NCI-H446 (cell line): Measurements from ENCODE around the gene TPD52L2.
"Not testable (repeated sequence)": the region's sequence is repeated elsewhere in the genome, so short reads cannot be mapped to it uniquely, and the experiment has no call there.

Experiments used
- DNase-seq, 2 experiments: peaks; one replicate each; lab custom pipeline; 2025; lab: John Stamatoyannopoulos, UW

The TPD52L2 gene

GRCh38 chr20:63855363-63856097 lies 9.5 kb upstream of the TPD52L2 start:
- no peak for DNase-seq

GRCh38 chr20:63856098-63856511 lies 9.0 kb upstream of the TPD52L2 start:
- DNase-seq: no peak

GRCh38 chr20:63857764-63858392 lies 7.2 kb upstream of the TPD52L2 start:
- no peak for DNase-seq

GRCh38 chr20:63858393-63859165 lies 6.5 kb upstream of the TPD52L2 start:
- no peak for DNase-seq

- no peak for DNase-seq
Measured at GRCh38 chr20:63859166-63859699, 5.8 kb upstream of the TPD52L2 start.

GRCh38 chr20:63860325-63861051 lies 4.6 kb upstream of the TPD52L2 start:
- DNase-seq: no peak

- no peak for DNase-seq
Measured at GRCh38 chr20:63861365-63861934, 3.6 kb upstream of the TPD52L2 start, which contains the start of gene ABHD16B. Gene ABHD16B (plus strand): TSS chr20:63861498. CDS start chr20:63861541, 43 bp downstream.

GRCh38 chr20:63861981-63862901 lies 2.8 kb upstream of the TPD52L2 start:
- no peak for DNase-seq

GRCh38 chr20:63863021-63863797 lies 1.9 kb upstream of the TPD52L2 start:
- no peak for DNase-seq

- DNase-seq: peak; percentile 30 to 83
Measured at GRCh38 chr20:63863798-63864544, 1.1 kb upstream of the TPD52L2 start.

GRCh38 chr20:63864545-63864977 lies 509 bp upstream of the TPD52L2 start:
- DNase-seq: no peak

- DNase-seq: not testable (repeated sequence)
Measured at GRCh38 chr20:63867042-63867441, 2.0 kb downstream of the TPD52L2 start.

- DNase-seq: no peak
Measured at GRCh38 chr20:63868264-63868663, 3.2 kb downstream of the TPD52L2 start.

GRCh38 chr20:63873477-63873971 lies 8.5 kb downstream of the TPD52L2 start:
- no peak for DNase-seq

GRCh38 chr20:63874241-63874640 lies 9.2 kb downstream of the TPD52L2 start:
- not testable (repeated sequence) for DNase-seq

GRCh38 chr20:63876489-63877036 lies 11.5 kb downstream of the TPD52L2 start:
- DNase-seq: no peak

- DNase-seq: no peak
Measured at GRCh38 chr20:63877755-63878470, 12.8 kb downstream of the TPD52L2 start.
